ENCODE results near the gene PDZRN3. TPM values are rescaled to one million over a fixed set of nuclear protein-coding genes. Genes with fewer than 3 reads are reported as not detected.
A peak's percentile ranks its signal among the peaks of the same experiment; 100 is the strongest.

The PDZRN3 gene
- total RNA-seq, 1 donor from 2014 or later, result 23.9 TPM

DNA sequence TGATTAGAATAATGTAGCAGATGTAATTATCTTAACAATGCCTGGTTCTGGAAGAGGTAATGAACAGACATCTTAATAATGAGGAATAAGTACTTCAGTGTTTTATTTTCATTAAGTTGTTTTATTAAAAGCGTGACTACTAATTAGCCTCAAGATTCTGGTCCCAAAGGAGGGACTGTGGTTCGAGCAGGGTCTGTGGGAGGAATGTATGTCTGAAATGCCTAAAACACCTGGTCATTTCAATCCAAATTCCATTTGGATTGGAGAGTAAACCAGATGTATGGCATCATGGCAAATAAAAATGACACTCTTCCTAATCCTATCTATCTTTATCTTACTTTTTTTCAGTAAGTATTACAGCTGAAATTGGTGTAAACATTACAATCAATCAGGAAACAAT is 243.2 kb downstream of the PDZRN3 start:
- ATAC-seq, result no peak
- Histone ChIP-seq H3K4me3 (no peak overlapping the region), H3K9me3 (no peaks in the 10 kb centered on the region), H3K27ac (no peak overlapping the region), H3K4me1 (no peaks in the 10 kb centered on the region), H3K27me3 (no peaks in the 10 kb centered on the region), H3K36me3 (no peaks in the 10 kb centered on the region)
- intact Hi-C loops (cut with DNase I), result no loop called here
- DNase-seq, result no peak
- TF ChIP-seq, protein P1, sequence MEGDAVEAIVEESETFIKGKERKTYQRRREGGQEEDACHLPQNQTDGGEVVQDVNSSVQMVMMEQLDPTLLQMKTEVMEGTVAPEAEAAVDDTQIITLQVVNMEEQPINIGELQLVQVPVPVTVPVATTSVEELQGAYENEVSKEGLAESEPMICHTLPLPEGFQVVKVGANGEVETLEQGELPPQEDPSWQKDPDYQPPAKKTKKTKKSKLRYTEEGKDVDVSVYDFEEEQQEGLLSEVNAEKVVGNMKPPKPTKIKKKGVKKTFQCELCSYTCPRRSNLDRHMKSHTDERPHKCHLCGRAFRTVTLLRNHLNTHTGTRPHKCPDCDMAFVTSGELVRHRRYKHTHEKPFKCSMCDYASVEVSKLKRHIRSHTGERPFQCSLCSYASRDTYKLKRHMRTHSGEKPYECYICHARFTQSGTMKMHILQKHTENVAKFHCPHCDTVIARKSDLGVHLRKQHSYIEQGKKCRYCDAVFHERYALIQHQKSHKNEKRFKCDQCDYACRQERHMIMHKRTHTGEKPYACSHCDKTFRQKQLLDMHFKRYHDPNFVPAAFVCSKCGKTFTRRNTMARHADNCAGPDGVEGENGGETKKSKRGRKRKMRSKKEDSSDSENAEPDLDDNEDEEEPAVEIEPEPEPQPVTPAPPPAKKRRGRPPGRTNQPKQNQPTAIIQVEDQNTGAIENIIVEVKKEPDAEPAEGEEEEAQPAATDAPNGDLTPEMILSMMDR (IDR thresholded peaks at IDR 0.05), result no peak

DNA sequence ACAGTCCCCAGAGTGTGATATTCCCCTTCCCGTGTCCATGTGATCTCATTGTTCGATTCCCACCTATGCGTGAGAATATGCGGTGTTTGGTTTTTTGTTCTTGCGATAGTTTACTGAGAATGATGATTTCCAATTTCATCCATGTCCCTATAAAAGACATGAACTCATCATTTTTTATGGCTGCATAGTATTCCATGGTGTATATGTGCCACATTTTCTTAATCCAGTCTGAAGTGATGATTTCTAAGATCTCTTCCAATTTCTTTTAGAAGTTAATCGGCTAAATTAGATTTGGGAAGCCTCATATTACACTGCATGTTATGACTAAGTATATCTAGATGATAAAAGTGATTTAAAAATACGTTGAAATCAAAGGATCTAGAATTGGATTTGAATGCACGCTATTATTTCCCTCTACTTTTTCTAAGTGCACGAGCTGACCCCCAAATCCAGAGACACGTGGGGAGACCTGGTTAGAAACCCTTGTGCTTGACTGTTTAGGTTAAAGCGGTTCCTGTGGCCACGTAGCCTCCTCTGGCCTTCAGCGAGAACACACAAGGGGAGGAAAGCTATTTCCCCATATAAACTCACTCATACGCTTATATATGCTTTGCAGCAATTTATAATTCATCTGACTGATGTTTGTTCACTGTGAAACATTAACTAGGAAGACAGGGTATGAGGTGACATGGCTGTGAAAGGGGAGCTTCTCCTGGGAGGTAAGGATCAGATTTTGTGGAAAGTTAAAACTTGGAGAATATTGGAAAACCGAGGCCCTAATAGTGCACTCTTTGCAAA is 243.8 kb downstream of the PDZRN3 start:
- Histone ChIP-seq H3K4me1 (no peaks in the 10 kb centered on the region), H3K27ac (no peak overlapping the region), H3K9me3 (no peaks in the 10 kb centered on the region), H3K36me3 (no peaks in the 10 kb centered on the region), H3K4me3 (no peak overlapping the region), H3K27me3 (no peaks in the 10 kb centered on the region)
- TF ChIP-seq, protein P1 (IDR thresholded peaks at IDR 0.05), result no peak
- ATAC-seq, result no peak
- intact Hi-C loops (cut with DNase I), result no loop called here
- no peak for DNase-seq

DNA sequence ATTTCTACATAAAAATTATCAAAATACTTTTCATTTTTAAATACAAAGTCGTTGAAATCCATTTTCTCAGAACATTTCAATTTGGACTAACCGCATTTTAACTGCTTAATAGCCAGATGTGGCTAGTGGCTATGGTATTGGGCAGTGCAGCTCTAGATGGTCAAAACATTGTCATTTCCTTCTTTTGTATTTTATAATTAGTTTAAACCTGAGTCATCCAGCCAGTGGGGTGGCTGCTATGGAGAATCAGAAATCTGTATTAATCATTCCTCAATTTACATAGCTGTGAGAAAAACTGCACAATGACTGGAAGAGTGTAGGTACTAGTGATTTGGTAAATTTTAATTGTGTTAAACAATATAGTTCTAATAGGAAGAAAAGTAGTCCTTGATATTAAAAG is 245.3 kb downstream of the PDZRN3 start:
- intact Hi-C loops (cut with DNase I), result no loop called here
- no peaks in the 10 kb centered on the region for H3K27me3 ChIP-seq
- TF ChIP-seq, protein P1 (IDR thresholded peaks at IDR 0.05), result no peak
- H3K9me3 ChIP-seq, result no peaks in the 10 kb centered on the region
- H3K27ac ChIP-seq, result no peak overlapping the region
- ATAC-seq, result no peak
- H3K4me3 ChIP-seq, result no peak overlapping the region
- H3K4me1 ChIP-seq, result no peaks in the 10 kb centered on the region
- no peaks in the 10 kb centered on the region for H3K36me3 ChIP-seq
- DNase-seq, result no peak

DNA sequence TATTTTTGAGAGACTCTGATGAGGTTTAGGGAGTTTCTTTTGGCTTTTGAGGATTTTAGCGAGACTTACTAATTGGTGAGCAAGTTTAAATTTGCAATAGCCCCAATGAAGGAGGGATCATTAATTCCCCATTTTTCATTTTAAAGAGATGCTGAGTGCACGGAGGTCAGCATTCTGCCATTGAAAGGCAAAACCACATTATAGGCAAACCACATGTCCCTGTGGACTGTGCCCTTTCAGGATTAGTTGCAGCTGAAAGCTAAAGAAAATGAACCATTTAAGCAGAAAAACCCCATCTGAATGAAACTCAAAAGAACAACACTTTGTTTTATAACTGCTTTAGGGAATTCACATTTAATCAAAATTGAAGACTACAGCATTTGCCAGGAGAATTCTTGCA is 246.5 kb downstream of the PDZRN3 start:
- intact Hi-C loops (cut with DNase I), result no loop called here

DNA sequence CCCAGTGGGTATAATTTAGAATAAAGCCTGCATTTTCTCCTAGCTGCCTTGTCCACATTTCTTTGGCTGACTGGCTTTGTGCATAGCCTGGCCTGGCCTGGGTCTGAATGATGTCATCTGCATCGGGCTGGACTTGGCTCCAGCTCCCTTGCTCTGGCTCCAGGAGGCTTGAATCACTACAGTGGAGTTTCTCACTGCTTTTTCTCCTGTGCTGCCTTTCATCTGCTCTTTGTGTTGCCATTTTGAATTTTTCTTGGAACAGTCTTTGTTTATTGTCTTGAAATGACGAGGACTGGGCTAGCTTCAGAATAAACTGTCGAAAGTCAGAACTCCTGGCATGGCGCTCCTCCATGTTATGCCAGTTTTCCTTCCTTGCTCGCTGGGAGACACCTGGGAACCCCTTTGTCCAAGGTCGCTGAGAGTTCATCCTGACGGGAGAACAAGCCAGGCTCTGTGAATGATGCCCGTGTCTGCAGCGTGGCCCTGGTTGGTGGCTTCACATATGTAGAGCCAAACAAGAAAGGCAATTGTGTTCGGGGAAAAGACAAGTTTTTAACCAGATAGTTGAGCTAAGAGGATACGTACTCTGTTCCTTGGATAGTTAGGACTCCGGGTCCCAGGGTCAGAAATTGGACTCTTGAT is 258.9 kb downstream of the PDZRN3 start:
- ATAC-seq, result peak; percentile 51
- DNase-seq, result no peak
- intact Hi-C loops (cut with DNase I), result no loop called here
- H3K4me3 ChIP-seq, result no peak overlapping the region
- TF ChIP-seq, protein P1 (IDR thresholded peaks at IDR 0.05), result no peak
- H3K27me3 ChIP-seq, result no peaks in the 10 kb centered on the region
- no peak overlapping the region for H3K27ac ChIP-seq
- H3K9me3 ChIP-seq, result no peaks in the 10 kb centered on the region
- no peaks in the 10 kb centered on the region for H3K4me1 ChIP-seq
- H3K36me3 ChIP-seq, result no peaks in the 10 kb centered on the region

More for the DNA sequence above, 246.5 kb downstream of the PDZRN3 start:
- Histone ChIP-seq H3K9me3 (no peaks in the 10 kb centered on the region), H3K4me1 (no peaks in the 10 kb centered on the region), H3K27me3 (no peaks in the 10 kb centered on the region), H3K36me3 (no peaks in the 10 kb centered on the region), H3K27ac (no peak overlapping the region), H3K4me3 (no peak overlapping the region)
- DNase-seq (no peak), ATAC-seq (no peak)
- TF ChIP-seq, protein P1 (IDR thresholded peaks at IDR 0.05), result no peak
